Muscle layer of duodenum (tissue), 2 donors: Measurements from ENCODE around the gene MRTO4.
"Not testable (repeated sequence)": the region's sequence is repeated elsewhere in the genome, so short reads cannot be mapped to it uniquely, and the experiment has no call there.

ENCODE experiments used
- H3K27ac ChIP-seq: one replicate; pipeline ENCODE4 v1.7.0; 2013; ENCODE audit warnings: mild to moderate bottlenecking, low read length
- H3K27me3 ChIP-seq: one replicate; pipeline ENCODE4 v1.7.0; 2013; ENCODE audit warnings: low read depth, mild to moderate bottlenecking, control low read depth, low read length
- H3K36me3 ChIP-seq, 2 donors: one replicate each; pipeline ENCODE4 v1.7.0; 2013; ENCODE audit warnings: low read length in 2 of 2, control low read depth in 1 of 2, mild to moderate bottlenecking in 1 of 2; ENCODE audit not compliant: insufficient read depth in 2 of 2, control insufficient read depth in 1 of 2
- H3K4me1 ChIP-seq, 2 donors: one replicate each; pipeline ENCODE4 v1.7.0; 2013; ENCODE audit warnings: low read length in 2 of 2, mild to moderate bottlenecking in 2 of 2, control low read depth in 1 of 2, moderate library complexity in 1 of 2; ENCODE audit not compliant: insufficient read depth in 2 of 2, control insufficient read depth in 1 of 2
- H3K4me3 ChIP-seq, 2 donors: one replicate each; pipeline ENCODE4 v1.7.0; 2013; ENCODE audit warnings: low read length in 2 of 2, low read depth in 1 of 2, mild to moderate bottlenecking in 1 of 2
- H3K9me3 ChIP-seq, 2 donors: one replicate each; pipeline ENCODE4 v1.7.0; 2013; ENCODE audit warnings: low read length in 2 of 2, control low read depth in 1 of 2, mild to moderate bottlenecking in 1 of 2; ENCODE audit not compliant: control insufficient read depth in 1 of 2
- donor health status: healthy.

MRTO4 gene

GRCh38 chr1:19274636-19275035 is 23.0 kb downstream of the MRTO4 start:
- Histone ChIP-seq H3K27me3 (no peaks in the 10 kb centered on the region), H3K36me3 (no peaks in the 10 kb centered on the region), H3K4me3 (no peak overlapping the region), H3K27ac (no peak overlapping the region), H3K4me1 (no peaks in the 10 kb centered on the region), H3K9me3 (no peaks in the 10 kb centered on the region)

GRCh38 chr1:19283891-19284290 is 32.3 kb downstream of the MRTO4 start:
- peaks cover 0 to 4% of the 10 kb centered on the region in 2 donors for H3K4me1 ChIP-seq
- H3K27ac ChIP-seq = no peak overlapping the region
- no peak overlapping the region for H3K4me3 ChIP-seq
- no peaks in the 10 kb centered on the region for H3K9me3 ChIP-seq
- H3K36me3 ChIP-seq = peaks cover 5% of the 10 kb centered on the region in 2 donors
- H3K27me3 ChIP-seq = no peaks in the 10 kb centered on the region

- Histone ChIP-seq H3K4me3 (no peak overlapping the region), H3K36me3 (peaks cover 5% of the 10 kb centered on the region in 2 donors), H3K27ac (no peak overlapping the region), H3K4me1 (peaks cover 0 to 9% of the 10 kb centered on the region in 2 donors), H3K9me3 (no peaks in the 10 kb centered on the region), H3K27me3 (no peaks in the 10 kb centered on the region)
These were observed 33.3 kb downstream of the MRTO4 start for GRCh38 chr1:19284881-19285280.

- not testable (repeated sequence) for H3K36me3 ChIP-seq, H3K27me3 ChIP-seq, H3K4me3 ChIP-seq, H3K4me1 ChIP-seq, H3K9me3 ChIP-seq, H3K27ac ChIP-seq
These were observed 33.8 kb downstream of the MRTO4 start for GRCh38 chr1:19285366-19285765.

- not testable (repeated sequence) for H3K4me3 ChIP-seq
These were observed 34.2 kb downstream of the MRTO4 start for GRCh38 chr1:19285807-19286206.

GRCh38 chr1:19287436-19288185 is 36.0 kb downstream of the MRTO4 start:
- no peaks in the 10 kb centered on the region for H3K27me3 ChIP-seq

More at GRCh38 chr1:19285807-19286206, 34.2 kb downstream of the MRTO4 start:
- not testable (repeated sequence) for H3K27ac ChIP-seq, H3K27me3 ChIP-seq, H3K4me1 ChIP-seq, H3K36me3 ChIP-seq, H3K9me3 ChIP-seq

GRCh38 chr1:19288324-19289241 is 37.0 kb downstream of the MRTO4 start, which contains the start of gene AKR7A3:
TSS of gene AKR7A3 (minus strand) at chr1:19288770. CDS start at chr1:19288709, 61 bp downstream.
- not testable (repeated sequence) for H3K27ac ChIP-seq, H3K4me1 ChIP-seq, H3K9me3 ChIP-seq, H3K36me3 ChIP-seq, H3K27me3 ChIP-seq
- peak within 1 kb of the TSS; percentile 61 to 66 for H3K4me3 ChIP-seq

More at GRCh38 chr1:19287436-19288185, 36.0 kb downstream of the MRTO4 start:
- peaks cover 0 to 9% of the 10 kb centered on the region in 2 donors for H3K4me1 ChIP-seq
- no peak overlapping the region for H3K27ac ChIP-seq
- H3K4me3 ChIP-seq = peak overlapping the region in 1 of 2 donors; percentile 57
- no peaks in the 10 kb centered on the region for H3K9me3 ChIP-seq
- H3K36me3 ChIP-seq = peaks cover 5% of the 10 kb centered on the region in 2 donors

GRCh38 chr1:19289244-19289643 is 37.6 kb downstream of the MRTO4 start:
- H3K27ac ChIP-seq = no peak overlapping the region

GRCh38 chr1:19294638-19295037 is 43.0 kb downstream of the MRTO4 start:
- Histone ChIP-seq H3K27me3 (no peaks in the 10 kb centered on the region), H3K4me1 (no peaks in the 10 kb centered on the region), H3K9me3 (peaks cover 11 to 14% of the 10 kb centered on the region in 2 donors), H3K4me3 (no peak overlapping the region), H3K36me3 (peaks cover 0 to 6% of the 10 kb centered on the region in 2 donors), H3K27ac (no peak overlapping the region)

More at GRCh38 chr1:19289244-19289643, 37.6 kb downstream of the MRTO4 start:
- peaks cover 0 to 9% of the 10 kb centered on the region in 2 donors for H3K4me1 ChIP-seq
- H3K27me3 ChIP-seq = no peaks in the 10 kb centered on the region
- H3K4me3 ChIP-seq = peak overlapping the region; percentile 61 to 66
- peaks cover under 1 to 1% of the 10 kb centered on the region in 2 donors for H3K36me3 ChIP-seq
- H3K9me3 ChIP-seq = peaks cover 0 to 3% of the 10 kb centered on the region in 2 donors

- H3K36me3 ChIP-seq = peaks cover 13 to 27% of the 10 kb centered on the region in 2 donors
- no peaks in the 10 kb centered on the region for H3K27me3 ChIP-seq
These were observed 48.6 kb downstream of the MRTO4 start for GRCh38 chr1:19300211-19300610.

GRCh38 chr1:19304081-19304480 is 52.5 kb downstream of the MRTO4 start:
- H3K4me3 ChIP-seq, H3K9me3 ChIP-seq, H3K4me1 ChIP-seq, H3K27ac ChIP-seq, H3K27me3 ChIP-seq: not testable (repeated sequence)
- peaks cover 40 to 59% of the 10 kb centered on the region in 2 donors for H3K36me3 ChIP-seq

More at GRCh38 chr1:19300211-19300610, 48.6 kb downstream of the MRTO4 start:
- Histone ChIP-seq H3K4me1 (no peaks in the 10 kb centered on the region), H3K27ac (no peak overlapping the region), H3K9me3 (peaks cover 2 to 4% of the 10 kb centered on the region in 2 donors), H3K4me3 (no peak overlapping the region)
